Astrocyte (in vitro differentiated cells and primary cell): ENCODE results near the gene AAMDC.
"Not testable (repeated sequence)": the region's sequence is repeated elsewhere in the genome, so short reads cannot be mapped to it uniquely, and the experiment has no call there.

Experiments
- EZH2 ChIP-seq: IDR thresholded peaks from 2 replicates; pipeline ENCODE4 v1.6.1; 2012; ENCODE audit warnings: mild to moderate bottlenecking, low read length, inconsistent platforms; ENCODE audit not compliant: insufficient read depth
- TF ChIP-seq, protein P1 (sequence below): IDR thresholded peaks from 2 replicates; pipeline ENCODE4 v1.5.1; 2011; ENCODE audit warnings: low read depth, mild to moderate bottlenecking, inconsistent platforms, low read length, moderate library complexity; ENCODE audit not compliant: insufficient read depth

GRCh38 chr11:77890100-77890614 lies 69.2 kb downstream of the AAMDC start:
- TF ChIP-seq, protein P1, sequence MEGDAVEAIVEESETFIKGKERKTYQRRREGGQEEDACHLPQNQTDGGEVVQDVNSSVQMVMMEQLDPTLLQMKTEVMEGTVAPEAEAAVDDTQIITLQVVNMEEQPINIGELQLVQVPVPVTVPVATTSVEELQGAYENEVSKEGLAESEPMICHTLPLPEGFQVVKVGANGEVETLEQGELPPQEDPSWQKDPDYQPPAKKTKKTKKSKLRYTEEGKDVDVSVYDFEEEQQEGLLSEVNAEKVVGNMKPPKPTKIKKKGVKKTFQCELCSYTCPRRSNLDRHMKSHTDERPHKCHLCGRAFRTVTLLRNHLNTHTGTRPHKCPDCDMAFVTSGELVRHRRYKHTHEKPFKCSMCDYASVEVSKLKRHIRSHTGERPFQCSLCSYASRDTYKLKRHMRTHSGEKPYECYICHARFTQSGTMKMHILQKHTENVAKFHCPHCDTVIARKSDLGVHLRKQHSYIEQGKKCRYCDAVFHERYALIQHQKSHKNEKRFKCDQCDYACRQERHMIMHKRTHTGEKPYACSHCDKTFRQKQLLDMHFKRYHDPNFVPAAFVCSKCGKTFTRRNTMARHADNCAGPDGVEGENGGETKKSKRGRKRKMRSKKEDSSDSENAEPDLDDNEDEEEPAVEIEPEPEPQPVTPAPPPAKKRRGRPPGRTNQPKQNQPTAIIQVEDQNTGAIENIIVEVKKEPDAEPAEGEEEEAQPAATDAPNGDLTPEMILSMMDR = not testable (repeated sequence)
- TF ChIP-seq EZH2 = not testable (repeated sequence)
